Spinal cord (tissue), 10 donors: ENCODE measurements around the gene BANP. TPM values are rescaled to one million over a fixed set of nuclear protein-coding genes. Genes with fewer than 3 reads are reported as not detected.
"Not testable (repeated sequence)": the region's sequence is repeated elsewhere in the genome, so short reads cannot be mapped to it uniquely, and the experiment has no call there.

Experiments used
- DNase-seq, 6 donors: peaks; one replicate each; pipeline versions ENCODE4 v3.0.0 to v3.0.0-alpha.2; 2013 to 2015; ENCODE audit warnings: low spot score in 6 of 6, low read depth in 4 of 6
- H3K27ac ChIP-seq: one replicate; pipeline ENCODE4 v1.5.1; 2013; ENCODE audit warnings: low read depth, low read length, control low read depth
- H3K27me3 ChIP-seq: one replicate; pipeline ENCODE4 v1.6.1; 2013; ENCODE audit warnings: low read length; ENCODE audit not compliant: control insufficient read depth, insufficient read depth
- H3K36me3 ChIP-seq: one replicate; pipeline ENCODE4 v1.6.1; 2013; ENCODE audit warnings: low read length; ENCODE audit not compliant: control insufficient read depth, insufficient read depth
- H3K4me1 ChIP-seq: one replicate; pipeline ENCODE4 v1.6.1; 2013; ENCODE audit warnings: low read length; ENCODE audit not compliant: control insufficient read depth, insufficient read depth
- H3K4me3 ChIP-seq: one replicate; pipeline ENCODE4 v1.5.1; 2013; ENCODE audit warnings: low read depth, low read length, control low read depth
- H3K9me3 ChIP-seq: one replicate; pipeline ENCODE4 v1.6.1; 2013; ENCODE audit warnings: low read length; ENCODE audit not compliant: control insufficient read depth, insufficient read depth
- WGBS: methylation state at CpG from one replicate; pipeline ENCODE4 v1.1.5; 2013; ENCODE audit warnings: missing lambda C conversion rate; ENCODE audit not compliant: insufficient coverage; 5-methylcytosine and 5-hydroxymethylcytosine counted together
- polyA plus RNA-seq, 2 donors: library from polyadenylated mRNA; unstranded; fragments of 120-200 nt; gene quantifications; one replicate each; pipeline ENCODE4 v1.2.1, GENCODE V29; 2013; ENCODE audit not compliant: insufficient read length in 2 of 2
- total RNA-seq, 2 donors: library from RNA; depleted of rRNA in 1 of 2; stranded (reverse); fragments of 120-200 nt in 1 of 2; fragments of >200 nt in 1 of 2; gene quantifications; one replicate each; pipeline versions ENCODE4 v1.2.3 to v1.2.4, GENCODE V29; 2013 to 2014
- donor health status: healthy.

Gene BANP
- total and polyA plus RNA-seq, 4 donors = 17.2 to 27.0 (median 20.7) TPM

- Histone ChIP-seq H3K27me3 (no peaks in the 10 kb centered on the region), H3K27ac (no peak overlapping the region), H3K4me3 (no peak overlapping the region), H3K9me3 (no peaks in the 10 kb centered on the region), H3K4me1 (peaks cover 27% of the 10 kb centered on the region), H3K36me3 (no peaks in the 10 kb centered on the region)
- WGBS = 76% methylated on average over 42 of the region's 44 CpGs
- DNase-seq = no peak
Measured at GRCh38 chr16:87926246-87927194, 24.7 kb upstream of the BANP start.

- DNase-seq = no peak
- Histone ChIP-seq H3K27ac (no peak overlapping the region), H3K36me3 (no peaks in the 10 kb centered on the region), H3K9me3 (no peaks in the 10 kb centered on the region), H3K27me3 (no peaks in the 10 kb centered on the region), H3K4me3 (no peak overlapping the region), H3K4me1 (peaks cover 27% of the 10 kb centered on the region)
- WGBS = 78% methylated on average over 1 of the region's 4 CpGs
Measured at GRCh38 chr16:87927195-87927562, 24.1 kb upstream of the BANP start.

- 63% methylated on average over 5 of the region's 7 CpGs for WGBS
- Histone ChIP-seq H3K27me3 (no peaks in the 10 kb centered on the region), H3K27ac (no peak overlapping the region)
Measured at GRCh38 chr16:87929986-87930385, 21.2 kb upstream of the BANP start.

GRCh38 chr16:87930456-87930855, 20.8 kb upstream of the BANP start:
- no peaks in the 10 kb centered on the region for H3K9me3 ChIP-seq
- H3K27me3 ChIP-seq = no peaks in the 10 kb centered on the region
- H3K36me3 ChIP-seq = no peaks in the 10 kb centered on the region
- no peak for DNase-seq
- H3K4me1 ChIP-seq = peaks cover 7% of the 10 kb centered on the region
- no peak overlapping the region for H3K4me3 ChIP-seq
- no peak overlapping the region for H3K27ac ChIP-seq
- 60% methylated on average over 9 of the region's 11 CpGs for WGBS

More at GRCh38 chr16:87929986-87930385, 21.2 kb upstream of the BANP start:
- no peaks in the 10 kb centered on the region for H3K36me3 ChIP-seq
- no peak for DNase-seq
- H3K4me3 ChIP-seq = no peak overlapping the region
- peaks cover 11% of the 10 kb centered on the region for H3K4me1 ChIP-seq
- H3K9me3 ChIP-seq = no peaks in the 10 kb centered on the region

GRCh38 chr16:87931504-87931903, 19.7 kb upstream of the BANP start:
- Histone ChIP-seq H3K4me1 (peaks cover 3% of the 10 kb centered on the region), H3K9me3 (no peaks in the 10 kb centered on the region), H3K27ac (no peak overlapping the region), H3K36me3 (no peaks in the 10 kb centered on the region), H3K27me3 (no peaks in the 10 kb centered on the region), H3K4me3 (no peak overlapping the region)
- WGBS = 59% methylated on average over 17 of the region's 17 CpGs
- no peak for DNase-seq

- H3K9me3 ChIP-seq, H3K27ac ChIP-seq, H3K4me3 ChIP-seq, DNase-seq, H3K36me3 ChIP-seq, H3K4me1 ChIP-seq, H3K27me3 ChIP-seq: not testable (repeated sequence)
- 98% methylated on average over 13 of the region's 17 CpGs for WGBS
Measured at GRCh38 chr16:87932475-87933139, 18.6 kb upstream of the BANP start.

- no peaks in the 10 kb centered on the region for H3K36me3 ChIP-seq
- no peaks in the 10 kb centered on the region for H3K4me1 ChIP-seq
- no peaks in the 10 kb centered on the region for H3K27me3 ChIP-seq
- WGBS = 94% methylated on average over 2 of the region's 3 CpGs
- H3K27ac ChIP-seq = no peak overlapping the region
- H3K9me3 ChIP-seq = no peaks in the 10 kb centered on the region
- H3K4me3 ChIP-seq = no peak overlapping the region
- no peak for DNase-seq
Measured at GRCh38 chr16:87933140-87933495, 18.1 kb upstream of the BANP start.

GRCh38 chr16:87934752-87935425, 16.3 kb upstream of the BANP start:
- H3K27me3 ChIP-seq, H3K36me3 ChIP-seq, H3K4me1 ChIP-seq, H3K27ac ChIP-seq, H3K9me3 ChIP-seq, H3K4me3 ChIP-seq, DNase-seq: not testable (repeated sequence)
- 92% methylated on average over 15 of the region's 19 CpGs for WGBS

GRCh38 chr16:87936016-87936374, 15.2 kb upstream of the BANP start:
- not testable (repeated sequence) for H3K9me3 ChIP-seq, H3K27ac ChIP-seq, H3K4me1 ChIP-seq, H3K4me3 ChIP-seq, H3K27me3 ChIP-seq, H3K36me3 ChIP-seq, DNase-seq
- 87% methylated on average over 13 of the region's 14 CpGs for WGBS
